ENCODE measurements around the gene CTTNBP2. TPM values are rescaled to one million over a fixed set of nuclear protein-coding genes. Genes with fewer than 3 reads are reported as not detected.
A peak's percentile ranks its signal among the peaks of the same experiment; 100 is the strongest.

The CTTNBP2 gene
- total RNA-seq, 1 experiment from 2014 or later, result 0.48 TPM

DNA sequence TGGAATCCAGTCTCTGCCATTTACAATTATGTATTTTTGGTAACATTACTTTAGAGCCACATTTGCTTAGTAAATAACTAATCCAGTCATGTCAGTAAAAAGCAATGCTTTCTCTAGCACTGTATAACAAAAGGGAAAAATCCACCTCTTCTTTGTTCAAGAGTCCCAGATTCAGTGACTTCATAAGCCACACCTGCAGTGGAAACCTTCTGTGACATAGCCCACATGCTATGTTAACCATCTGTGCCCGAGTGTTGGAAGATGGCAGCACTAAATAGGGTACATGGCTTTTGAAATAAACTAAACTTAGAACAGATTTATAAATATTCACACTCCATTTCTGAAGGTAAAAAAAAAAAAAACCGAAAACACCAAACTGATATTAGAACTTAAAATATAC, 83.0 kb downstream of the CTTNBP2 start:
- no peak for DNase-seq (ENCODE audit: low read depth)

DNA sequence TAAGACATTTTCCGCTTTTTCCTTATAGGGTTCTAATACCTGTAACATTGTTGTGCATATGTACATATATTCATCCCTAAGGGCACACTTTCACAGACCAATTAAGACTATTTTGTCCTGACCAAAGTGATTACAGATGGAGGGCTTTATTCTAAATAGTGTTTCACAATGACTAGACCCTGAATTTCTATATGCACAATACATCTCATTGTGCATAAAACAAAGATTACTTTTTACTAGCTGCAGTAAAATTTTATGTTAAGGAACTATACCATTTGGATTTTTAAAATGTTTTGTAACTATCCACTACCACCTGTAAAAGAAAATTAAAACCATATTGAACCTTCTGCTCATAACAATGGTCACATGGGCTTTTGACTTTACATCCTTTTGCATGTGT, 87.8 kb downstream of the CTTNBP2 start:
- no peak for DNase-seq (ENCODE audit: low read depth)

DNA sequence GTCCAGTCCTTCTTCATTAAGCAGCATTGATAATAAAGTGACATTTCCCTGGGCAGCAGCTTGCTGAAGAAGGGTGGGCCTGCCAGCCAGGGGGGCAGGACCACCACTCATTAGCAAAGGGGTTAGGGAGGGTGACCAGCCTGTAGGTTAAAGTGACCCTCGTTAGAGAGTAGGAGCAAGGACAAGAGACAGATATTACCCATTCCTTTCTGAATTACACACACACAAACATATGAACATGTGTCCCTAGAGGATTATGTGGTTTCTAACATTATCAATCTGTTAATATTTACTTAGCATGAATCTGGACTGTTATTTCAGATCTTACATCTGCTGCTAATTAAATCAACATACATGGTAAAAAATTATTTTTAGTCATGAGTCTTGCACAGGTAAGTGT, 88.9 kb downstream of the CTTNBP2 start:
- no peak for DNase-seq (ENCODE audit: low read depth)

DNA sequence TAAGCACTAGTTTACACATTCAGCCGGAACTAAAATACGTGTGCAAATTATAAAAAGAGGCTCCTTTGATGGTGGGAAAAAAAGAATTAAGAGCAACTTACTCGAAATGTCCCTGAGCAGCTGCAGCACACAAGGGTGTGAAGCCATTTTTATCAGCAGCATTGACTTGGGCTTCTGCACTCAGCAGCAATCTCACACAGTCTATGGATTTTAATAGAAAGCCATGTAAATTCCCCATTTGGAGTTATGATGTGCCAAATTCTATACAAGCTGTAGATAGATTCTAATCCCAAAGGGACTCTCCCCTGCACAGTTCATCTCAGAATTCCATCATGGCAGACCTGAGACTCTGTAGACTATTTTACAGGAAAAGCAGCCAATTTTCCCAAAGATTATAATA, 90.5 kb downstream of the CTTNBP2 start:
- DNase-seq (ENCODE audit: low read depth), result no peak

DNA sequence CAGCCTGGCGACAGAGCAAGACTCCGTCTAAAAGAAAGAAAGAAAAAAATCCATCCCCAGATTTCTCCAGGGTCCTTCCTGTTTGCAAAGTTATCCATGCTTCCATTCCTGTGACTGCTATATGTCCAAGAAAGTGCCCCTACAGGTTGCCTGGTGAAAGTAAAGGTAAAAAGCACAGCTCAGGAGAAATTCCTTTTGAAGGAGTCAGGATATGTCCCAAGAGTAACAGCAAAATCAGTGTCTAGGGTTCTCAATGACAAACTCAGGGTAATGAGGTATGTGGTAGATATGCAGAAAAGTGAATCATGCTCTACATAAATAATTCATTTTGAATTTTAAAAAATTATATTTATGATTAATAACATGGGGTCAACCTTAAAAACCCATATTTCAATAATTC, 91.5 kb downstream of the CTTNBP2 start:
- no peak for DNase-seq (ENCODE audit: low read depth)

DNA sequence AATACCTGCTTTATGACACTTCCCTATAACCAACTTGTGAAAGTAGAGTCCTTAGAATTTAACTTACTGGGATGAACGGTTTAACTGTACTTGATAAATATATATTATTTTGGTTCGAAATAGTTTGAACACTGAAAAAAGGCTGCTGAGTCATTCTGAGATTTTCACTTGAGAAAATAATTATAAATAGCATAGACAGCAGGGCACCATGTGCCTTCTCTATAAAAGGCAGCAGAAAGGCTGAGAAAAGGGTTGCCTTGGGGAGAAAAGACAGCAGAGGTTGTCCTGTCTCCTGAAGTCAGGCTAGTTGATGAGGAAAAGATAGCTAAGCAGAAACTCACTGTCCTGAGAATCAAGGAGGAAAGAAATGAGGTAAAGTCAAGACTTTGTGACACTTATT, 92.4 kb downstream of the CTTNBP2 start:
- DNase-seq (ENCODE audit: low read depth), result peak; percentile 10

DNA sequence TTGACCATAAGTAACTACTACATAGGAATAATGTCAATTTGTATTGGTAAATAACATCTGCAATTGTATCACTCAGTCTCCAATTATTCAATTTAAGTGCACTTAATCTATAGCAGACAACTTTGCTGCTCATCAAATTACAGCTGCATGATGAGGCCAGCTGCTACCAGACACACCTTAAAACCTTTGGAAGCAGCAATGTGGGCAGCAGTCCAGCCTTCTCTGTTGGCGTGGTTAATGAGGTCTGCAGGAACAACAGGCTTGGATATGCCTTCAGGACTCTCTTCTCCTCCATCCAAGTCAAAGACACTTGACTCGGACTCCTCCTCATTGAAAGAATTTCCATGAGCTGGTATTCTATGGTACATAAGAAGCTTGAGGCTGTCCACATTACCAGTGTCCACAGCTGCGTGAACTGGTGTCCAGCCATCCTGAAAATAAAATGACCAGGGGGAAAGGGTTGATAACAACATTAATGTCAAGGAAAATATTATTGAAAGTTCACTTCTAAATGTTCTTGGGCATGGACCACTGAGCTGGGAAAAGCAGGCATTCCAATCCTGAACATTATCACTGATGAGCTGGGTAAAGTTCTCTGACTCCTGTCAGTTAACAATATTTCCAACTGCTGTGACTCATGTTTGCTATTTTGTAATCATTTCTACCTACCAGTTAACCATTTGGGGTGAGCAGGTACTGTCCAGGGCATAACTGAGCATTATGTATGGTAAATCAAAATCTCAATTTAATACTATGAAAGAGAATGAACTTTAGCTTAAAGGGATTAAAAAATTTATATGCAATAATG, 95.7 kb downstream of the CTTNBP2 start:
- DNase-seq (ENCODE audit: low read depth), result no peak

DNA sequence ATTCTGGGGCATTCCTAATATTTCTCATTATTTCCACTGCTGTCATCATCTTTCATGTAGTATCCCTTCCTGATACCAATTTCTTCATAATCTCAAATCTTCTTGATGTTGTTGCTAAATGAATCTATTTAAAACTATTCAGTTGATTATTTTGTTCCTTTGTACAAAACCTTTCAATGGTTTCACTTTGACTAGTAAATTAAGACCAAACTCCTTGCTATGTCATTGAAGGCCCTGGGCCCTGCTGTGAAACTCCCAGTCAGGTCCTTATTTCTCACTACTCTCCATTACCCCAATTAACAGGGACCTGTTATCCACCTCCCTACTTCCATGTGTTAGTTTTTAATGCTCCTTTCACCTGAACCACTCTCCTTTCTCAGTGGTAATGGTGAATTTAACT, 97.0 kb downstream of the CTTNBP2 start:
- no peak for DNase-seq (ENCODE audit: low read depth)

DNA sequence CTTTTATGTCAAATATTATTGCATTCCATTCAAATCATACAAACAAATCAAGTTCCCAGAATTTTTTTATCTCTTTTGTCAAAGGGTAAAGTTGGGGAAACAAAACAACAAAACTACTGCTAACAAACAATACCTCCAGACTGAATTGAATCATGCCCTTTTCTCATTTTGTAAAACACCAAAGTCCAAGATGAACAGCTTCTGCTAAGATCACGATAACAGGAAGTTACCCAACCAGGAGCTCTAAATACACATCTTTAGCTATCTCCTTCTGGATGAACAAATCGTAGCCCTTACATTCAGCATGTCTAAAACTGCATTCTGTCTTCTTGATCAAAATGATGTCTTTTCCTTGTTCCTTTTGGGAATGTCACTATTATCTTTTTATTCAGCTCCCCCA, 97.4 kb downstream of the CTTNBP2 start:
- no peak for DNase-seq (ENCODE audit: low read depth)

DNA sequence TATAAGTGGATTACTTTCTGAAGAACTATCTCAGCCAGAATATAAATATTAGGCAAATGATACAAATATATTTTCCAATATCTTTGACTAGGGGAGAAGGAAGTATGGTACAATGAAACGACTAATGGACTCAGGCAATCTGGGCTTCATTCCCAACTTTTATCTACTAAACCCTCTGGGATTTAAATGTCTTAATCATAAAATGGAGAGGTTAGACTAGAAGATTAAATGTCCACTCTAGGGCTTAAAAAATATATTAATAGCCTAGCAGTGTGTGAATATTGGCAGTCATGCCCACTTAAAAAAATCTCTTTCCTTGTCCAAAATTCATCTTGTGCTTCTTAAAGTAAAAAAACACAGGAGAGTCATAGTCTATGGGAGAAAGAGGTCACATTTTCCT, 98.3 kb downstream of the CTTNBP2 start:
- DNase-seq (ENCODE audit: low read depth), result no peak

DNA sequence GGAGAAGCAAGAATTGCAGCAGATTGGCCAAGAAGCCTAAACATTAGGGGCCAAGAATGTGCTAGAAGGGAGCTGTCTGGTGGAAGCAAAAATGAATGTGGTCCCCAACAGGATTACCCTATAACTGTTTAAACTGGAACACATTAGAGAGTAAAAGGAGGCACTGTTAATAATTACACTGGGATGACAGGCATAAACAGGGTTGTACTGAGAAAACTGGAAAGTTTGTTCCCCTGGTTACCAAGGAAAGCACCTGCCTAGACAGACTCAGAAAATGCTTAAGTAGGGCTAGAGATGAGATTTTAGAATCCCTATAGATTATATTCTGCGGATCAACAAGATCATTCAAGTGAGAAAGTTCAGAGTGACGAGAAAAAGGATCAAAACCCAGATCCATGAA, 100.8 kb downstream of the CTTNBP2 start:
- DNase-seq (ENCODE audit: low read depth), result no peak

DNA sequence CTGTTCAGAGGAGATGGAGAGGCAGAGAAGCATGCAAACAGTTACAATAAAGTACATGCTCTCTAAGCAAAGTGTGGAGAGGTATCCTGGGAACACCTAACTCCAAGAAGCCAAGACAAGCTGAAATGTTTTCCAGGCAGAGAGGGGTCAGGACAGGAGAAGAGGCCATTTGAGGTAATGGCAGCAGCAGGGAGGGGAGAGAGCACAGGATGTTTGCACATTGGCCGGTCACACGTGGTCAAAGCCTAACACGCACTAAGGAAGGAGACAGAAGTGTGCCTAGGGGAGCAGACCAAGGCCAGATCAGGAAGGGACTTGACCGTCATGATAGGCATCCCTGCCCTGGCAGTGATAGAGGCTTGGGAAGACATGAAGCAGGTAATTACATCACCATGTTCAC, 101.5 kb downstream of the CTTNBP2 start:
- DNase-seq (ENCODE audit: low read depth), result no peak

DNA sequence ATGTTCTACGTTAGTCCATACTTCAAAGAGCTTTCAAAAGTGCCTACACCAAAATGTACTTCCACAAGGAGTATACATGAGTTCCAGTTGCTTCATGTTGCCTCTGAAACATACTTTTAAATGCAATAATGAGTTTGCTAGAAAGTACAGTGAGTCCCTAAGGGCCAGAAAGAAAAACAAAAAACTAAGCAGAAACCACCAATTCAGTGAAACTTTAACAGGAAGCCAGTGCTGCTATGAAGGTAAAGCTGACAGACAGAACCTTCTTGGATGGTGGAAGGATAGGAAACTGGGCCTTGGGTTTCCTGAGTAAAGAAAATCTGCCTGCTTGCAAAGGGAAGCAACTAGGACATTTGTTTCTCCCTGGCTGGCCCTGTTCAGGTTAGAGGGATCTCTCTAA, 104.2 kb downstream of the CTTNBP2 start:
- no peak for DNase-seq (ENCODE audit: low read depth)

DNA sequence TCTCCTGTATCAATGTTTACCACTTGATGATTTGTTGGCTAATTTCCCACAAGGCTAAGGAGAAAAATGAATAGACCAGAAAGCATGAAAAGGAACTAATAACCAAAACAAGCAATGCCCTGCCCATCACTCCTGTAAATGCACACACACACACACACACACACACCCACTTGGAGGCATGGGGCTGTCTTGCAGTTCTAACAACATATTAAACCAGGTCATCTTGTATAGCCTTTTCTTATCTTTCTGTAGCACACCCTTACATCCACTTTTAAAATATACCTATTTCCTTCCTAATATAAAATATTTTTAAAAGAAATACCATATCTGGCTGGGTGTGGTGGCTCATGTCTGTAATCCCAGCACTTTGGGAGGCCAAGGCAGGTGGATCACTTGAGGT, 105.3 kb downstream of the CTTNBP2 start:
- DNase-seq (ENCODE audit: low read depth), result no peak

DNA sequence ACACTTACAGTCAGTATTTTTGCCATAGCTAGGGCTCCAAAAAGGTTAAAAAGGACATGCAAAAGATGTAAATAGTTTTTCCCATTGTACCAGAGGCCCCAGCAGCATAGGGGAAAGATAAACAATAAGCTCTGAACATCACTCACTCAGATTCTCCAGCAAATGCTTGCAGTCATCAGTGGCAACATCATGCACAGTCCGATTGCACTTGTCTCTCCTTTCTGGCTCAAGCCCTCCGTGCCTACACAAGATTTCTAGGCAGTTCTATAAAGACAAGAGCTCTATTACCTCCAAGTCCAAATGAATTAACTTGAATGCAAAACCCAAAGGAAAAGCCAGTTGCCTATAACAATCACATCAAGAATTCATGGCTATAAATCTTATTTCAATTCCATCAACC, 106.3 kb downstream of the CTTNBP2 start:
- no peak for DNase-seq (ENCODE audit: low read depth)

DNA sequence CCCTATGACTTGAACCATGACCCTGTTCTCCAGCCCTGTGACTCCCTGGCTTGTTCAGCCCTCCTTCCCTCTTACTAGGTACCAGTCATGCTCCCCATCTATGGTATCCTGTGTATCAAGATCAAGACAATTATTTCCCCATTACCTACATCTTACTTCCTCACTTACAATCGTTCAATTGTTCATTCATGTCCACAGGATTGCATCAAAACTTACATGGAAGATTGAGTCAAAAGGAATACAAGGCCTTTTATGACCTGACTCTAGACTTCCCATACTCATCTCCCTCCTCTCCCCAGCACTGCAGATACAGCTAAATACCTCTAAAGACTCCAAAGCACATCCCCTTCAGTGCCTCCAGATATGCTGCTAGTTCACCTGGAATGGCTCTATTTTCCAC, 109.2 kb downstream of the CTTNBP2 start:
- no peak for DNase-seq (ENCODE audit: low read depth)

DNA sequence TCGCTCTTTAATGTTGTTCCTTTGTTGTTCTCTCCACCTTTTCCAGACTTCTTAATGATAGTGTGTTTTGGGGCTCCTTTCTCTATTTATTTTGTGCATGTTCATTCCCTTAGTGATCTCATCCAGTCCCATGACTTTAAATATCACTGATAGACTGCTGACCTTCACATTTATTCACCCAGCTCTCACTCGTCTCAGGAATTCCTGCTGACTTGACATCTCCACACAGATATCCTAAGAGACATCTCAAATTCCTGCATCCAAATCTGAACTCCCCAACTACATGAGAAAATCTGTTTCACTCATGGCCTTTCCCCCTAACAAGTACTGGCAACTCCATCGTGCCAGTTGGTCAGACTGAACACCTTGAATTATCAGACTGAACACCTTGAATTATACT, 111.2 kb downstream of the CTTNBP2 start:
- DNase-seq (ENCODE audit: low read depth), result no peak

DNA sequence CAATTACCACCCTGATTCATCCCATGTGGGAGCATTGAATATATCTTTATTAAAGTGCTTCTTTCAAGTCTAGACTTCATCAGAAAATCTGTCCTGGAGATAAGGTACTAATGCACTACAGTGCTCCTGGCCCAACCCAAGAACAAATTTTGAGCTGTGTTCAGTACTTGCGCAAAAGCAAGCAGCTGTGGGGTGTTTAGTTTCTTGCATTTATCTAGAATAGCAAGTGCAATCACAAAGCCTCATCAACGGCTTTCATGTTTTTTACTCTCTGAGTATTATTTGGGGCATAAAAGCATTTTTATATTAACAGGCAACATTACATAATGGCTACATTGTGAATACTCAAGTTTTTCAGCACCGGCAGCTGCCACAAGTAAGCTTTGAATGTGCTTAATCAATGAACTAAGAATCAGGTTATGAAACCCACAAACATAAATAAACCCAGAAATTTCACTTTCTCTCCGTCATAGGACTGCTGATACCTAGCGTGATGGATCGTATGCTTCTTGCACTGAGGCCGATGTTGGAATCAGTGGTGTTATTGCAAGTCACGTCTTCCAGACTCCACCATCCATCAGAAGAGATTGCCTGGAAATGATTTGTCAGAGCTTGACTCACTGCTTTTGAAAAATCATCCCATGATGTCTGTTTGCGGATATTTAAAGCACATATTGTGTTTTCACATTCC, 113.1 kb downstream of the CTTNBP2 start:
- DNase-seq (ENCODE audit: low read depth), result peak; percentile 21

DNA sequence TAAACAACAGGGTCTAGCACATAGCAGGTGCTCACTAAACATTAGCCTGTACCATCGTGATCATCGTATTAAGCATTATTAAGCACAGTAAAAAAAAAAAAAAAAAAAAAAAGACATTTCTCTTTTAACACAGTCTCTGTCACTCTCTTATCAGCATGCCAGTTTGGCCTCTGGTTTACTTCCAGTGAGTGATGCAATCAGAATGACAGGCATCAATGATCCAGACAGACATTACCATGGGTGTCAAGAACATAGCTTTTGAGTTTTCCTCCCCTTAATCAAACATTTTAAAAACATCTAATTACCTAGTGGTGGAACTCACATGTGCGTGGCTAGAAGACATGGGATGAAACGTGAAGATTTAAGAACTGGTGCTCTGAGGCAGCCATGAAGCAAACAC, 115.8 kb downstream of the CTTNBP2 start:
- no peak for DNase-seq (ENCODE audit: low read depth)

DNA sequence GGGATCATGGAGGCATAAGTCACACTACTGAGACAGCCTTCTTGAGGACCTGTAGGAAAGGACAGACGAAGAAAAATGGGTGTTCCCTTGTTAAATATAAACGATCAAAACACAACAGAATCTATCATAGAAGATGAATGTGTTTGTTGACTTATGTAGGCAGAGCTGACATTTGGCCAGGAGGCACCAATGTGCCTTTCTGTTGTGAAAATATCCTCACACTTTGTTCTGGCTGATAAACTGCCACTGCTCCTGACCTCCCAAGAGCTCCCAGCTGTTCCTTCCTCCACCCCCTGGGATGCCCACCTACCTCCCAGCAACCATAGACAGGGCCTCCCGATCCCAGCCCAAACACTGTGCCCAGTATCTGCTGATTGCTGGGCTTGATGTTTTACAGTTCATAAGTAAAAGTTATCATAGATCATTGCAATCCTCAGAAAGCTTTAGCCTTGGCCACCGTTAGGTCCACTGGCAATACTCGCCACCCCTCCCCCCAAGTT, 116.6 kb downstream of the CTTNBP2 start:
- DNase-seq (ENCODE audit: low read depth), result no peak

DNA sequence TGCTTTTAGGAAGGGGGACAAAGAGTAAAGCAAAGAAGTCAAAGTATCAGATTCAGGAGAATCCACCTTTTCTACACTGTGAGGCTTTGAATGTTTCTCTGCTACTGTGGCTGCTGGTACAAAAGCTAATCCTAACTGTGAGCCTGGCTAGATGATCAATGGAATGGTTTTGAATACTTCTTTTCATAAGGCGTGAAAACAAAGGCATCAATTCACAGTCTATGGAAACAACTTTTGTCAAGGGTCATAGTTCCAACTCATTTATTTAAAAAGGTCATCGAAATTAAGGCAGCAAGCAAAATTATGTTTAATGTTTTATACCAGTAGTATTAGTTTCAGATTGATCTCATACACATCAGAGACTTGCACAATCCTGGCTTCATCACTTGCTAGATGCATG, 118.1 kb downstream of the CTTNBP2 start:
- DNase-seq (ENCODE audit: low read depth), result no peak

DNA sequence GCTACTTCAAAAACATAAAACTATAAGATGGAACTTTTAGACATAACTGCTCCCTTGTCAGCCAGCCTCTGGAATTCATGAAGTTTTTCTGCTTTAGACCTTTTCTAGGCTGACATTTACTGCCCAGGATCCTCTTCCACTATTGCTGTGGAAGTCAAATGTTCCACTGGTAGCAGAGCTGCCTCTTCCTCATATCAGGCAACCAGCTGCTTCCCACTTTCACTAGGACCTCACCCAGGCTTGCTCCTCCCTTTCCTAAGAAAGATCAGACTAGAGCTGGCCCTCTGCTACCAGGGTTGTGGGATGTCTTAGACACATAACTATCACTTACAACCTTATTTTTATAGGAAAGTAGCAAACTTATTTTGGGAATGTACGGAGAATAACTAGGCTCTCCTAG, 121.5 kb downstream of the CTTNBP2 start:
- DNase-seq (ENCODE audit: low read depth), result no peak
